ENCODE measurements around the gene SLC22A3.

DNA sequence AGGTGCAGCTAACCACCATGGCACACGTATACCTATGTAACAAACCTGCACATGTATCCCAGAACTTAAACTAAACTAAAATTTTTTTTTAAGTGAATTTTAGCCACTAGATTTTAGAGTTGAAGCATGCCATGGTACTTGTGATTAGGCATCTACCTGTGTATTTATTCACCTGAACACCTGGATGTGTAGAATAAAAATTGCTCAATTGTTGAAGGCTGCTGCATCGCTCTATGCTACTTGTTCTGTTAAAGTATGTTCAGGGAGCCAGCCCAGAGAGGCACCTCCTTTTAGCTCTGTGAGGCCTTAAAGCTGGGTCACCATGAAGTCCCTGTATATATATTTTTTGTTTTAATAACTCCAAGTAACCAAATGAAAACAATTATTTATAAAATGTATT, 28.3 kb downstream of the SLC22A3 start:
- TF ChIP-seq EZH2 (IDR thresholded peaks at IDR 0.05; ENCODE audit: insufficient read depth, low read length), result no peak
- TF ChIP-seq, protein P1, sequence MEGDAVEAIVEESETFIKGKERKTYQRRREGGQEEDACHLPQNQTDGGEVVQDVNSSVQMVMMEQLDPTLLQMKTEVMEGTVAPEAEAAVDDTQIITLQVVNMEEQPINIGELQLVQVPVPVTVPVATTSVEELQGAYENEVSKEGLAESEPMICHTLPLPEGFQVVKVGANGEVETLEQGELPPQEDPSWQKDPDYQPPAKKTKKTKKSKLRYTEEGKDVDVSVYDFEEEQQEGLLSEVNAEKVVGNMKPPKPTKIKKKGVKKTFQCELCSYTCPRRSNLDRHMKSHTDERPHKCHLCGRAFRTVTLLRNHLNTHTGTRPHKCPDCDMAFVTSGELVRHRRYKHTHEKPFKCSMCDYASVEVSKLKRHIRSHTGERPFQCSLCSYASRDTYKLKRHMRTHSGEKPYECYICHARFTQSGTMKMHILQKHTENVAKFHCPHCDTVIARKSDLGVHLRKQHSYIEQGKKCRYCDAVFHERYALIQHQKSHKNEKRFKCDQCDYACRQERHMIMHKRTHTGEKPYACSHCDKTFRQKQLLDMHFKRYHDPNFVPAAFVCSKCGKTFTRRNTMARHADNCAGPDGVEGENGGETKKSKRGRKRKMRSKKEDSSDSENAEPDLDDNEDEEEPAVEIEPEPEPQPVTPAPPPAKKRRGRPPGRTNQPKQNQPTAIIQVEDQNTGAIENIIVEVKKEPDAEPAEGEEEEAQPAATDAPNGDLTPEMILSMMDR (IDR thresholded peaks at IDR 0.05; ENCODE audit: insufficient read depth, low read depth, low read length), result no peak
